OCI-LY1 (cell line): ENCODE measurements around the gene GRIK3.

Experiments used
- CTCF ChIP-seq: fragments of 200-600 bp; sonication (generic), shearing (Covaris generic); IDR thresholded peaks from 2 replicates; pipeline ENCODE4 v1.5.1; 2017; ENCODE audit warnings: mild to moderate bottlenecking, antibody characterized with exemption, low read length, moderate library complexity, mixed read lengths
- EZH2 ChIP-seq: fragments of 200-600 bp; sonication (generic), shearing (Covaris generic); IDR thresholded peaks from 2 replicates; pipeline ENCODE4 v1.8.0; 2017; ENCODE audit warnings: borderline replicate concordance, mixed run types, mild to moderate bottlenecking, antibody characterized with exemption, low read length, moderate library complexity, mixed read lengths

DNA sequence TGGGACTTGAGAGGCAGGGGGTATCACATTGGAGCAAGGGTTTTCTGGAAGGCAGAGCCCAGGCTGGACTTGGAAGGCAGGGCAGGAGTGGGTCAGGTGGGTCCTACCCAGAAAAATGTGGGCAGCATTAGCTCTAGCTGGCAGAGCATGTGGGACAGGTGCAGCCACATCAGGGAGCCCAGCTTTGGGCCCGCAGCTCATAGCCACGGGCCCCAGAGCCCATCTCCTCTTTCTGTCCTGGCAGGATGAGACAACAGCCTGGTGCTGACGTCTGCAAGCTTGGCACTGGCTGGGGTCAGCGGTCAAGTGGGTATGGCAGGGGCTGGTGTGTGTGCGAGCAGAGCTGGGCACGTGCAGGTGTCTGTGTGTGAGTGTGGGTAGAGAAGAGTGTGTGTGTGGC lies 154.7 kb downstream of the GRIK3 start:
- TF ChIP-seq EZH2 (no peak), CTCF (no peak)
